ENCODE measurements around the gene DPEP1.

GRCh38 chr16:89570342-89570923, 43.0 kb upstream of the DPEP1 start:
- TF ChIP-seq CTCF (IDR thresholded peaks at IDR 0.05; ENCODE audit: low read depth, low read length, missing input control) (no peak), MAX (IDR thresholded peaks at IDR 0.05) (no peak), TAF1 (conservative IDR thresholded peaks at IDR 0.05) (no peak), HNF4A (conservative IDR thresholded peaks at IDR 0.05) (no peak), ATF3 (IDR thresholded peaks at IDR 0.05) (no peak), GABPA (IDR thresholded peaks at IDR 0.05 in 1 of 2, conservative IDR thresholded peaks at IDR 0.05 in 1 of 2) (no peak), SP1 (IDR thresholded peaks at IDR 0.05) (no peak), RAD21 (IDR thresholded peaks at IDR 0.05) (no peak), YY1 (IDR thresholded peaks at IDR 0.05) (no peak), EGR1 (IDR thresholded peaks at IDR 0.05; ENCODE audit: low read depth in 2 of 2) (no peak)
- TF ChIP-seq, protein P1, sequence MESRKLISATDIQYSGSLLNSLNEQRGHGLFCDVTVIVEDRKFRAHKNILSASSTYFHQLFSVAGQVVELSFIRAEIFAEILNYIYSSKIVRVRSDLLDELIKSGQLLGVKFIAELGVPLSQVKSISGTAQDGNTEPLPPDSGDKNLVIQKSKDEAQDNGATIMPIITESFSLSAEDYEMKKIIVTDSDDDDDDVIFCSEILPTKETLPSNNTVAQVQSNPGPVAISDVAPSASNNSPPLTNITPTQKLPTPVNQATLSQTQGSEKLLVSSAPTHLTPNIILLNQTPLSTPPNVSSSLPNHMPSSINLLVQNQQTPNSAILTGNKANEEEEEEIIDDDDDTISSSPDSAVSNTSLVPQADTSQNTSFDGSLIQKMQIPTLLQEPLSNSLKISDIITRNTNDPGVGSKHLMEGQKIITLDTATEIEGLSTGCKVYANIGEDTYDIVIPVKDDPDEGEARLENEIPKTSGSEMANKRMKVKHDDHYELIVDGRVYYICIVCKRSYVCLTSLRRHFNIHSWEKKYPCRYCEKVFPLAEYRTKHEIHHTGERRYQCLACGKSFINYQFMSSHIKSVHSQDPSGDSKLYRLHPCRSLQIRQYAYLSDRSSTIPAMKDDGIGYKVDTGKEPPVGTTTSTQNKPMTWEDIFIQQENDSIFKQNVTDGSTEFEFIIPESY (IDR thresholded peaks at IDR 0.05) = no peak
- TF ChIP-seq, protein P2, sequence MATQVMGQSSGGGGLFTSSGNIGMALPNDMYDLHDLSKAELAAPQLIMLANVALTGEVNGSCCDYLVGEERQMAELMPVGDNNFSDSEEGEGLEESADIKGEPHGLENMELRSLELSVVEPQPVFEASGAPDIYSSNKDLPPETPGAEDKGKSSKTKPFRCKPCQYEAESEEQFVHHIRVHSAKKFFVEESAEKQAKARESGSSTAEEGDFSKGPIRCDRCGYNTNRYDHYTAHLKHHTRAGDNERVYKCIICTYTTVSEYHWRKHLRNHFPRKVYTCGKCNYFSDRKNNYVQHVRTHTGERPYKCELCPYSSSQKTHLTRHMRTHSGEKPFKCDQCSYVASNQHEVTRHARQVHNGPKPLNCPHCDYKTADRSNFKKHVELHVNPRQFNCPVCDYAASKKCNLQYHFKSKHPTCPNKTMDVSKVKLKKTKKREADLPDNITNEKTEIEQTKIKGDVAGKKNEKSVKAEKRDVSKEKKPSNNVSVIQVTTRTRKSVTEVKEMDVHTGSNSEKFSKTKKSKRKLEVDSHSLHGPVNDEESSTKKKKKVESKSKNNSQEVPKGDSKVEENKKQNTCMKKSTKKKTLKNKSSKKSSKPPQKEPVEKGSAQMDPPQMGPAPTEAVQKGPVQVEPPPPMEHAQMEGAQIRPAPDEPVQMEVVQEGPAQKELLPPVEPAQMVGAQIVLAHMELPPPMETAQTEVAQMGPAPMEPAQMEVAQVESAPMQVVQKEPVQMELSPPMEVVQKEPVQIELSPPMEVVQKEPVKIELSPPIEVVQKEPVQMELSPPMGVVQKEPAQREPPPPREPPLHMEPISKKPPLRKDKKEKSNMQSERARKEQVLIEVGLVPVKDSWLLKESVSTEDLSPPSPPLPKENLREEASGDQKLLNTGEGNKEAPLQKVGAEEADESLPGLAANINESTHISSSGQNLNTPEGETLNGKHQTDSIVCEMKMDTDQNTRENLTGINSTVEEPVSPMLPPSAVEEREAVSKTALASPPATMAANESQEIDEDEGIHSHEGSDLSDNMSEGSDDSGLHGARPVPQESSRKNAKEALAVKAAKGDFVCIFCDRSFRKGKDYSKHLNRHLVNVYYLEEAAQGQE (IDR thresholded peaks at IDR 0.05) = no peak

All from liver (tissue), 3 donors.